ENCODE data around the gene DGLUCY.

DNA sequence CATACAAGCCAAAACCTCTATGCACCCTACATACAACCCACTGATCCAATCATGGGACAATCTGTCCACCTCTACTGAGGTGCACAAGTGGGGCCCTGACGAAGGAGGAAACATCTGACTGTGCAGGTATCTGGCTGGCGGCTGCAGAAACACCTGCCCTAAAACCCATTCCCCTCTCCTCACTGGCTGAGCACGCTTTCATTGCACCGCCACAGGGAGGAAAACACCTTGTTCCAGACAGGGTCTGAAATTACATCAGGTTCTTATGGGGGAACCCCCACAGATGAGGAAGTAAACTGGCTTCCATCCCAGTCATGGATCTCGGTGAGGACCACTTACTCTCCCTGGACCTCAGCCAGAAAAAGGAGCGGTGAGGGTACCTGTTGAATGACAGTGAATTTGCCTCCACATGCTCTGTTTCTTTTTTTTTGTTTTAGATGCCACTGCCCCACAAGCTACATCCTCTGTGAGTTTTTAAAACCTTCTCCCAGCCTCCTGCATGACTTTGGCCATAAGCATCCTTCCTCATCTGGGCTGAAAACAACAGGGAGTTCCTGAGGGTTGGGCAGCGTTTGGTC lies 23.8 kb upstream of the DGLUCY start:
- TF ChIP-seq, protein P1, sequence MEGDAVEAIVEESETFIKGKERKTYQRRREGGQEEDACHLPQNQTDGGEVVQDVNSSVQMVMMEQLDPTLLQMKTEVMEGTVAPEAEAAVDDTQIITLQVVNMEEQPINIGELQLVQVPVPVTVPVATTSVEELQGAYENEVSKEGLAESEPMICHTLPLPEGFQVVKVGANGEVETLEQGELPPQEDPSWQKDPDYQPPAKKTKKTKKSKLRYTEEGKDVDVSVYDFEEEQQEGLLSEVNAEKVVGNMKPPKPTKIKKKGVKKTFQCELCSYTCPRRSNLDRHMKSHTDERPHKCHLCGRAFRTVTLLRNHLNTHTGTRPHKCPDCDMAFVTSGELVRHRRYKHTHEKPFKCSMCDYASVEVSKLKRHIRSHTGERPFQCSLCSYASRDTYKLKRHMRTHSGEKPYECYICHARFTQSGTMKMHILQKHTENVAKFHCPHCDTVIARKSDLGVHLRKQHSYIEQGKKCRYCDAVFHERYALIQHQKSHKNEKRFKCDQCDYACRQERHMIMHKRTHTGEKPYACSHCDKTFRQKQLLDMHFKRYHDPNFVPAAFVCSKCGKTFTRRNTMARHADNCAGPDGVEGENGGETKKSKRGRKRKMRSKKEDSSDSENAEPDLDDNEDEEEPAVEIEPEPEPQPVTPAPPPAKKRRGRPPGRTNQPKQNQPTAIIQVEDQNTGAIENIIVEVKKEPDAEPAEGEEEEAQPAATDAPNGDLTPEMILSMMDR (IDR thresholded peaks at IDR 0.05; ENCODE audit: low read depth, low read length, poor library complexity, severe bottlenecking): no peak
- no peak for TF ChIP-seq EZH2phosphoT487 (IDR thresholded peaks at IDR 0.05; ENCODE audit: borderline replicate concordance, low read length)
